K562 (cell line): ENCODE results near the gene GHR. TPM values are rescaled to one million over a fixed set of nuclear protein-coding genes. Genes with fewer than 3 reads are reported as not detected.

Experiments
- ATAC-seq: fragments of 200-7000 bp; cut with Tn5 transposase; 3 replicates; pipeline ENCODE4 v1.9.1; 2020; ENCODE audit warnings: moderate library complexity
- BruUV-seq: library from RNA; stranded (reverse); fragments of 400-500 nt; replicated peaks from 2 replicates; lab custom pipeline; 2021; lab: Mats Ljungman, UMichigan
- CTCF ChIA-PET: fragments of 300-600 bp; formaldehyde crosslinking; extraction: SDS; loops from one replicate; lab custom pipeline; 2021; ENCODE audit warnings: low intra/inter-chr PET ratio; lab: Yijun Ruan, JAX
- POLR2A ChIA-PET: fragments of 300-600, 350-650 bp; sonication (Branson Sonifier 250); formaldehyde crosslinking; extraction: SDS; loops from one replicate; lab custom pipeline; 2021; ENCODE audit warnings: antibody characterized with exemption, inconsistent platforms; lab: Yijun Ruan, JAX
- DNase-seq, 4 experiments: peaks; one replicate each; pipeline versions ENCODE4 v3.0.0 to v3.0.0-alpha.2; 2011 to 2018; ENCODE audit warnings: low spot score in 3 of 4, mixed read lengths in 3 of 4; ENCODE audit errors: extremely low read depth in 1 of 4
- FAIRE-seq: peaks from 2 replicates; lab custom pipeline; 2011; peaks lifted over from hg19 to GRCh38; lab: Jason Lieb, UNC
- H2AFZ ChIP-seq: 2 replicates; pipeline ENCODE4 v1.6.0; 2011; ENCODE audit warnings: low read depth, low read length, control low read depth, inconsistent platforms
- H3K27ac ChIP-seq: fragments of 200-600 bp; 3 replicates; pipeline ENCODE4 v1.8.0; 2011; ENCODE audit warnings: low read depth, mild to moderate bottlenecking, control low read depth, inconsistent platforms, low read length, moderate library complexity, mixed read lengths; ENCODE audit errors: extremely low read depth
- H3K27me3 ChIP-seq, 2 experiments: fragments of 300-600 bp in 1 of 2; 2 replicates in 1 of 2; 3 replicates in 1 of 2; pipeline versions ENCODE4 v1.6.0 to v1.8.0; 2011; ENCODE audit warnings: inconsistent platforms in 2 of 2, low read length in 2 of 2, mild to moderate bottlenecking in 1 of 2, mixed read lengths in 1 of 2, moderate library complexity in 1 of 2; ENCODE audit not compliant: control insufficient read depth in 2 of 2, insufficient read depth in 2 of 2
- H3K36me3 ChIP-seq: fragments of 300-600 bp; 3 replicates; pipeline ENCODE4 v1.8.0; 2011; ENCODE audit warnings: mild to moderate bottlenecking, low read length, inconsistent platforms; ENCODE audit not compliant: control insufficient read depth, insufficient read depth
- H3K4me1 ChIP-seq, 2 experiments: fragments of 200-600 bp in 1 of 2; replicated peaks in 1 of 2; 2 replicates in 1 of 2; 3 replicates in 1 of 2; pipeline versions ENCODE4 v1.5.1 to v1.8.0; 2011; ENCODE audit warnings: inconsistent platforms in 2 of 2, low read length in 2 of 2, mild to moderate bottlenecking in 1 of 2, mixed read lengths in 1 of 2, moderate library complexity in 1 of 2; ENCODE audit not compliant: control insufficient read depth in 2 of 2, insufficient read depth in 2 of 2
- H3K4me2 ChIP-seq: 2 replicates; pipeline ENCODE4 v1.6.1; 2011; ENCODE audit warnings: low read length, control low read depth, inconsistent platforms, mixed read lengths; ENCODE audit not compliant: insufficient read depth
- H3K4me3 ChIP-seq: fragments of 200-600 bp; sonication (generic), shearing (Covaris generic); 2 replicates; pipeline ENCODE4 v1.5.1; 2016; ENCODE audit warnings: control low read depth, inconsistent platforms
- H3K79me2 ChIP-seq: fragments of 200-600 bp; 3 replicates; pipeline ENCODE4 v1.8.0; 2011; ENCODE audit warnings: low read length, inconsistent platforms; ENCODE audit not compliant: control insufficient read depth, insufficient read depth
- H3K9ac ChIP-seq, 2 experiments: 2 replicates each; pipeline versions ENCODE4 v1.6.0 to v1.6.1; 2011; ENCODE audit warnings: low read depth in 2 of 2, low read length in 2 of 2, control low read depth in 1 of 2, inconsistent platforms in 1 of 2, mild to moderate bottlenecking in 1 of 2, mixed read lengths in 1 of 2; ENCODE audit not compliant: insufficient read depth in 1 of 2
- H3K9me1 ChIP-seq: one replicate; pipeline ENCODE4 v1.6.0; 2011; ENCODE audit warnings: inconsistent platforms, mild to moderate bottlenecking, low read length, moderate library complexity; ENCODE audit not compliant: control insufficient read depth, insufficient read depth
- H3K9me3 ChIP-seq: replicated peaks from 2 replicates; pipeline ENCODE4 v1.5.1; 2011; ENCODE audit warnings: low read depth, low read length, inconsistent platforms; ENCODE audit not compliant: control insufficient read depth, insufficient read depth
- H4K20me1 ChIP-seq: replicated peaks from 2 replicates; pipeline ENCODE4 v1.6.1; 2011; ENCODE audit warnings: low read length, inconsistent platforms, mixed read lengths; ENCODE audit not compliant: control insufficient read depth, insufficient read depth
- FOS ChIP-seq: IDR thresholded peaks from 3 replicates; pipeline ENCODE4 v1.6.1; 2011; ENCODE audit not compliant: insufficient read length; ENCODE audit errors: extremely low read depth
- HIVEP1 ChIP-seq: fragments of 250-450 bp; sonication (Bioruptor Pico); IDR thresholded peaks from 2 replicates; pipeline ENCODE4 v1.4.0; 2020; ENCODE audit warnings: mild to moderate bottlenecking
- MEF2A ChIP-seq: IDR thresholded peaks from 2 replicates; pipeline ENCODE4 v1.6.1; 2011; ENCODE audit warnings: low read depth, mild to moderate bottlenecking, low read length, moderate library complexity; ENCODE audit not compliant: control insufficient read depth
- PATZ1 ChIP-seq: fragments of 250-450 bp; sonication (Bioruptor Pico); IDR thresholded peaks from 2 replicates; pipeline ENCODE4 v1.5.0; 2020; ENCODE audit warnings: mild to moderate bottlenecking, borderline replicate concordance
- PPARD ChIP-seq: fragments of 250-450 bp; sonication (Bioruptor Pico); IDR thresholded peaks from 2 replicates; pipeline ENCODE4 v1.8.0; 2022; ENCODE audit warnings: inconsistent platforms, mild to moderate bottlenecking, moderate library complexity
- SAP30 ChIP-seq: fragments of 200-600 bp; sonication (generic); IDR thresholded peaks from 2 replicates; pipeline ENCODE4 v1.6.1; 2012; ENCODE audit warnings: borderline replicate concordance, low read depth, mild to moderate bottlenecking, moderate library complexity, low read length, control low read depth, inconsistent platforms; ENCODE audit not compliant: insufficient read depth, poor library complexity, severe bottlenecking
- SIRT6 ChIP-seq: IDR thresholded peaks from one replicate; pipeline ENCODE4 v1.6.1; 2012; ENCODE audit warnings: low read depth, mild to moderate bottlenecking, control low read depth, inconsistent platforms, low read length, moderate library complexity
- YBX1 ChIP-seq: fragments of 450-650 bp; IDR thresholded peaks from 2 replicates; pipeline ENCODE4 v1.7.1; 2016; ENCODE audit warnings: mild to moderate bottlenecking
- ZNF146 ChIP-seq: IDR thresholded peaks from one replicate; pipeline ENCODE4 v1.6.1; 2018; ENCODE audit warnings: missing compliant biosample characterization; ENCODE audit not compliant: unreplicated experiment
- ZNF583 ChIP-seq: fragments of 250-450 bp; sonication (Bioruptor Pico); IDR thresholded peaks from 2 replicates; pipeline ENCODE4 v1.4.0; 2020
- ZSCAN32 ChIP-seq: fragments of 450-650 bp; formaldehyde crosslinking; IDR thresholded peaks from 2 replicates; pipeline ENCODE4 v1.4.0; 2020; ENCODE audit warnings: mild to moderate bottlenecking, moderate library complexity
- WGBS: fragments of 100-300 bp; shearing (Covaris generic); methylation state at CpG from one replicate; pipeline ENCODE4 v1.1.6; 2016; ENCODE audit warnings: low coverage, mixed read lengths; ENCODE audit not compliant: insufficient coverage; ENCODE audit errors: missing lambda C conversion rate; 5-methylcytosine and 5-hydroxymethylcytosine counted together
- in situ Hi-C: fragments of 300-500 bp; cut with MboI; formaldehyde crosslinking; loops from 4 replicates; pipeline ENCODE4 v1.15.0; 2018; ENCODE audit warnings: inconsistent platforms, mixed read lengths
- intact Hi-C: fragments of 100-400 bp; cut with micrococcal nuclease; formaldehyde crosslinking; loops from 2 replicates; pipeline ENCODE4 v1.14.2; 2022
- polyA plus RNA-seq, 8 experiments: library from polyadenylated mRNA; depleted of rRNA in 4 of 8; stranded (reverse) in 5 of 8; unstranded in 3 of 8; fragments of >200 nt; fragmentation: Nextera tagmentation in 2 of 8; fragmentation: Illumina TruSeq in 1 of 8; extraction: Ambion mirVana in 2 of 8; extraction: Trizol in 1 of 8; gene quantifications; 2 replicates each; pipeline versions ENCODE4 v1.2.1 to v1.2.3, GENCODE V29; 2011 to 2014; ENCODE audit warnings: inconsistent platforms in 1 of 8, missing spikeins in 1 of 8
- total RNA-seq, 7 experiments: library from RNA; depleted of rRNA in 6 of 7; stranded (reverse); fragments of >200 nt in 6 of 7; fragmentation: Illumina TruSeq in 2 of 7; extraction: Trizol in 2 of 7; gene quantifications; 2 replicates each; pipeline versions ENCODE4 v1.2.1 to v1.2.3, GENCODE V29; 2011 to 2021; ENCODE audit warnings: low replicate concordance in 1 of 7
- TF ChIP-seq, protein P1 (sequence below): fragments of 450-650 bp; formaldehyde crosslinking; IDR thresholded peaks from 2 replicates; pipeline ENCODE4 v1.4.0; 2022; ENCODE audit warnings: missing genetic modification characterization
- TF ChIP-seq, protein P2 (sequence below): fragments of 450-650 bp; IDR thresholded peaks from 2 replicates; pipeline ENCODE4 v1.6.1; 2016; ENCODE audit warnings: antibody characterized with exemption

Gene GHR
- total and polyA plus RNA-seq, 9 of the 15 experiments (the other 6 are each of a cell fraction or from before 2014, with no cell fraction given): 0.01 to 0.13 (median 0.07) TPM; not detected in 5

GRCh38 chr5:42506662-42507061 is 83.4 kb downstream of the GHR start:
- no peak for DNase-seq
- no peak overlapping the region for H3K9ac ChIP-seq
- FAIRE-seq: no peak
- H3K36me3 ChIP-seq: no peaks in the 10 kb centered on the region
- H4K20me1 ChIP-seq: no peaks in the 10 kb centered on the region
- POLR2A ChIA-PET: interaction anchor here (1.0 kb wide), 1 partner anchor 13 kb away, joined by 3 read pairs; no protein-coding TSS in a partner anchor
- in situ Hi-C loops (no loop called here), intact Hi-C loops (no loop called here)
- H3K4me1 ChIP-seq: no peaks in the 10 kb centered on the region
- no peaks in the 10 kb centered on the region for H3K9me3 ChIP-seq
- whole genome bisulfite sequencing: 12% methylated on average over 2 of the region's 2 CpGs
- BruUV-seq: no TSS peak
- no peak for ATAC-seq
- H3K9me1 ChIP-seq: no peaks in the 10 kb centered on the region
- no peak overlapping the region for H3K4me2 ChIP-seq
- no peak overlapping the region for H3K4me3 ChIP-seq
- no peak overlapping the region for H3K27ac ChIP-seq
- CTCF ChIA-PET: no interaction called here
- no peaks in the 10 kb centered on the region for H3K79me2 ChIP-seq
- no peaks in the 10 kb centered on the region for H3K27me3 ChIP-seq
- no peak overlapping the region for H2AFZ ChIP-seq
- TF ChIP-seq PATZ1 (CRISPR knock-in tag): no peak
- TF ChIP-seq FOS: no peak
- no peak for TF ChIP-seq MEF2A
- no peak for TF ChIP-seq ZNF146
- TF ChIP-seq, protein P1, sequence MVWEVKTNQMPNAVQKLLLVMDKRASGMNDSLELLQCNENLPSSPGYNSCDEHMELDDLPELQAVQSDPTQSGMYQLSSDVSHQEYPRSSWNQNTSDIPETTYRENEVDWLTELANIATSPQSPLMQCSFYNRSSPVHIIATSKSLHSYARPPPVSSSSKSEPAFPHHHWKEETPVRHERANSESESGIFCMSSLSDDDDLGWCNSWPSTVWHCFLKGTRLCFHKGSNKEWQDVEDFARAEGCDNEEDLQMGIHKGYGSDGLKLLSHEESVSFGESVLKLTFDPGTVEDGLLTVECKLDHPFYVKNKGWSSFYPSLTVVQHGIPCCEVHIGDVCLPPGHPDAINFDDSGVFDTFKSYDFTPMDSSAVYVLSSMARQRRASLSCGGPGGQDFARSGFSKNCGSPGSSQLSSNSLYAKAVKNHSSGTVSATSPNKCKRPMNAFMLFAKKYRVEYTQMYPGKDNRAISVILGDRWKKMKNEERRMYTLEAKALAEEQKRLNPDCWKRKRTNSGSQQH: no peak
- no peak for TF ChIP-seq PPARD
- TF ChIP-seq HIVEP1 (CRISPR knock-in tag): no peak
- no peak for TF ChIP-seq SAP30
- TF ChIP-seq ZNF583 (CRISPR knock-in tag): no peak
- TF ChIP-seq, protein P2, sequence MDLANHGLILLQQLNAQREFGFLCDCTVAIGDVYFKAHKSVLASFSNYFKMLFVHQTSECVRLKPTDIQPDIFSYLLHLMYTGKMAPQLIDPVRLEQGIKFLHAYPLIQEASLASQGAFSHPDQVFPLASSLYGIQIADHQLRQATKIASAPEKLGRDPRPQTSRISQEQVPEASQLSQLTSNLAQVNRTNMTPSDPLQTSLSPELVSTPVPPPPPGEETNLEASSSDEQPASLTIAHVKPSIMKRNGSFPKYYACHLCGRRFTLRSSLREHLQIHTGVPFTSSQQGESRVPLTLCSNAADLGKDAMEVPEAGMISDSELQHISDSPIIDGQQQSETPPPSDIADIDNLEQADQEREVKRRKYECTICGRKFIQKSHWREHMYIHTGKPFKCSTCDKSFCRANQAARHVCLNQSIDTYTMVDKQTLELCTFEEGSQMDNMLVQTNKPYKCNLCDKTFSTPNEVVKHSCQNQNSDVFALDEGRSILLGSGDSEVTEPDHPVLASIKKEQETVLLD: no peak
- no peak for TF ChIP-seq YBX1
- no peak for TF ChIP-seq ZSCAN32
- TF ChIP-seq SIRT6: no peak
